Esophagus muscularis mucosa (tissue), 3 donors: ENCODE results near the gene FZD2.

ENCODE experiments used
- CTCF ChIP-seq, 3 experiments: fragments of 200-600 bp in 2 of 3; fragments of 450-650 bp in 1 of 3; sonication (generic) in 2 of 3; IDR thresholded peaks; one replicate each; pipeline ENCODE4 v1.5.1; 2017 to 2019; ENCODE audit warnings: antibody characterized with exemption in 3 of 3, mild to moderate bottlenecking in 2 of 3, moderate library complexity in 1 of 3
- POLR2A ChIP-seq: fragments of 450-650 bp; IDR thresholded peaks from one replicate; pipeline ENCODE4 v1.6.1; 2017; ENCODE audit warnings: antibody characterized with exemption, moderate library complexity, mild to moderate bottlenecking, low read depth
- POLR2AphosphoS5 ChIP-seq, 2 donors: sonication (generic); formaldehyde crosslinking; IDR thresholded peaks; one replicate each; pipeline ENCODE4 v1.6.1; 2017; ENCODE audit warnings: antibody characterized with exemption in 2 of 2

DNA sequence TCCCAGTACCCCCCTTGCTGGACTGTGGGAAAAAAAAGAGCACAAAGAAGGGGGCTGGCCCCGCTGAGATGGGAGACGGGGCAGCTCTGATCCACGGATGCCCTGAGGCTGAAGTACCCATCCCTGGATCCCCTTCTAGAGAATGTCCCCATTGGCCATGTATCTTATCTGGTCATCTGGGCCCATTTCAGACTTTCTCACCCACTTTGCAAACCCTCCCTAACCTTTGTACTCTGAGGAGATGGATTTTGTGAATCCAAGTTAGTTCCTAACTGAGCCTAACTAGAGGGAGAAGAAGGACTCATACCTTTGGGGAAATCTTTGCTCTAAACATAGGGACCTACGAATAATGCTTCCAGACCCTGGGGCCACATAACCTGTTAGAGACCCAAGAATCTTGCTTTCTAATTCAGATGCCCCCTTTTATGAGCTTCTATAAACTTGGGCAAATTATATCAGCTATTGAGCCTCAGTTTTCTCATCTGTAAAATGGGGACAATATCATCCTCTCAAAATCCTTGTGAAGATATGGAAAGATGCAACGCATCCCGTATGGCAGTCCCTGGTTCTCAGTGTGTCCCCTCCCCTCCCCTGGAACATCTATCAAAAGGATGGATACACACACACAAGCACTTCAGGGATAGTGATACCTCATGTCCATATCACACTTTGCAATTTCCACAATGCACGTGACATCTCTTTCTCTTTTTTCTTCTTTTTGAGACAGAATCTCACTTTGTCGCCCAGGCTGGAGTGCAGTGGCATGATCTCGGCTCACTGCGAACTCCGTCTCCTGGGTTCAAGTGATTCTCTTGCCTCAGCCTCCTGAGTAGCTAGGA lies 16.8 kb upstream of the FZD2 start:
- TF ChIP-seq CTCF (IDR thresholded peaks at IDR 0.05), result no peak
- TF ChIP-seq POLR2AphosphoS5 (IDR thresholded peaks at IDR 0.05), result no peak
- no peak for TF ChIP-seq POLR2A
